ENCODE data around the gene CPNE9. TPM values are rescaled to one million over a fixed set of nuclear protein-coding genes. Genes with fewer than 3 reads are reported as not detected.

Gene CPNE9
- total RNA-seq, 1 donor, result not detected

DNA sequence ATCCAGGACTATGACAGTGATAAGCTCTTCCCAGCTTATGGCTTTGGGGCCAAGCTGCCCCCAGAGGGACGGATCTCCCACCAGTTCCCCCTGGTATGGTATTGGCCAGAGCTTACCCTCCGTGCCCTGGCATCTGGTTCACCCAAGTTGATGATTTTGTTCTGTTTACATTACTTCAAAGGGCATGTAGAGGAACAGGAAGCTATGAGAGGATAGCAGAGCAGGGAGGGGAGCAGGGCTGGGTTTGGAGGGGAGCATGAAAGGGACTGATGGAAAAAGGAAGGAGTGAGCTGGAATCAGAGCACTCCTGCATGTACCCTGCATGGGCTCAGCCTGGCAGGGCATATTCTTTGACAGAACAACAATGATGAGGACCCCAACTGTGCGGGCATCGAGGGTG is 14.5 kb downstream of the CPNE9 start:
- TF ChIP-seq, protein P1, sequence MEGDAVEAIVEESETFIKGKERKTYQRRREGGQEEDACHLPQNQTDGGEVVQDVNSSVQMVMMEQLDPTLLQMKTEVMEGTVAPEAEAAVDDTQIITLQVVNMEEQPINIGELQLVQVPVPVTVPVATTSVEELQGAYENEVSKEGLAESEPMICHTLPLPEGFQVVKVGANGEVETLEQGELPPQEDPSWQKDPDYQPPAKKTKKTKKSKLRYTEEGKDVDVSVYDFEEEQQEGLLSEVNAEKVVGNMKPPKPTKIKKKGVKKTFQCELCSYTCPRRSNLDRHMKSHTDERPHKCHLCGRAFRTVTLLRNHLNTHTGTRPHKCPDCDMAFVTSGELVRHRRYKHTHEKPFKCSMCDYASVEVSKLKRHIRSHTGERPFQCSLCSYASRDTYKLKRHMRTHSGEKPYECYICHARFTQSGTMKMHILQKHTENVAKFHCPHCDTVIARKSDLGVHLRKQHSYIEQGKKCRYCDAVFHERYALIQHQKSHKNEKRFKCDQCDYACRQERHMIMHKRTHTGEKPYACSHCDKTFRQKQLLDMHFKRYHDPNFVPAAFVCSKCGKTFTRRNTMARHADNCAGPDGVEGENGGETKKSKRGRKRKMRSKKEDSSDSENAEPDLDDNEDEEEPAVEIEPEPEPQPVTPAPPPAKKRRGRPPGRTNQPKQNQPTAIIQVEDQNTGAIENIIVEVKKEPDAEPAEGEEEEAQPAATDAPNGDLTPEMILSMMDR (IDR thresholded peaks at IDR 0.05; ENCODE audit: insufficient read depth, low read length), result no peak
- H3K4me3 ChIP-seq (ENCODE audit: low read depth, low read length), result no peak overlapping the region

DNA sequence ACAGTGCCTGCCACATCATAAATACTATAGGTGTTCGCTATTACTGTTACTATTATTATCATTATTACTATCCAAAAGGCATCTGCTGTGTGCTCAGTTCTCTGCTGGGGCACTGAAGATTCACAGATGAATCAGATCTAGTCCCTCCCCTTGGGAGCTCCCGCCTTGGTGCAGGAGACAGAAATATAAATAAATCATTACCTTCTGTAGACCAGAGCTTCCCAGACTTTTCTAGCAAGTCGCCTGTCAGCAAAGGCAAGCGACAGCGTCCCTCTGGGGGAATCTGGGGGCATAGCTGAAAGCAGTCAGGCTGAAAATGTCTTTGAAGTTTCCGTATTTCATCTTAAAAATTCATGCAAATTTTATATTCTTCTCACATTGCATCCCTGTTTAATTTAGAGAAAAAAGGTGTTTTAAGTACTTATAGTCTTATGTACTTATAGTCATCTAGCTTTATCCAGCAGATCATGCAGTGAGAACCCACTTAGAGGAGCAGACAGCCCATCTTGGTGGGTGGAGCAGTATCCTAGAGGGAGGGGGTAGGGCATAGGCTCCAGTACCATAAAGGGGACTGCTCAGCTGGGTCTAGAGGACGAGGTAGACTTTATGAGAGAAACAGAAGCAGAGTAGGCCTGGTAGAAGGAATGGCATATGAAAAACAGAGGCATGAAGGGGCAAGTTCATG is 17.5 kb downstream of the CPNE9 start:
- DNase-seq (ENCODE audit: low read depth), result no peak
- no peak overlapping the region for H3K4me3 ChIP-seq (ENCODE audit: low read depth, low read length)
- TF ChIP-seq, protein P1 (IDR thresholded peaks at IDR 0.05; ENCODE audit: insufficient read depth, low read length), result no peak

More for the DNA sequence above, 14.5 kb downstream of the CPNE9 start:
- no peak for DNase-seq (ENCODE audit: low read depth)

DNA sequence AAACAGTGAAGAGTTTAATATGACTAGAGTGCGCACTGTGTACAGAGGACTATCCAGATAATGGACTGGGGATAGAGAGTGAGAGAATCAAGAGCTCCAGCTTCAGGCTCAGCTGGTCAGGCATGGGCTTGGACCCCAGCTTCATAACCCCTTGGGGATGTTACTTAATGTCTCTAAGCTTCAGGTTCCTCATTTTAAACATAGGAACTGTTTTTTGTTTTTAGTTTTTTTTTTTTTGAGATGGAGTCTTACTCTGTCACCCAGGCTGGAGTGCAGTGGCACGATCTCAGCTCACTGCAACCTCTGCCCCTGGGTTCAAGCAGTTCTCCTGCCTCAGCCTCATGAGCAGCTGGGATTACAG is 18.0 kb downstream of the CPNE9 start:
- TF ChIP-seq, protein P1 (IDR thresholded peaks at IDR 0.05; ENCODE audit: insufficient read depth, low read length), result no peak

DNA sequence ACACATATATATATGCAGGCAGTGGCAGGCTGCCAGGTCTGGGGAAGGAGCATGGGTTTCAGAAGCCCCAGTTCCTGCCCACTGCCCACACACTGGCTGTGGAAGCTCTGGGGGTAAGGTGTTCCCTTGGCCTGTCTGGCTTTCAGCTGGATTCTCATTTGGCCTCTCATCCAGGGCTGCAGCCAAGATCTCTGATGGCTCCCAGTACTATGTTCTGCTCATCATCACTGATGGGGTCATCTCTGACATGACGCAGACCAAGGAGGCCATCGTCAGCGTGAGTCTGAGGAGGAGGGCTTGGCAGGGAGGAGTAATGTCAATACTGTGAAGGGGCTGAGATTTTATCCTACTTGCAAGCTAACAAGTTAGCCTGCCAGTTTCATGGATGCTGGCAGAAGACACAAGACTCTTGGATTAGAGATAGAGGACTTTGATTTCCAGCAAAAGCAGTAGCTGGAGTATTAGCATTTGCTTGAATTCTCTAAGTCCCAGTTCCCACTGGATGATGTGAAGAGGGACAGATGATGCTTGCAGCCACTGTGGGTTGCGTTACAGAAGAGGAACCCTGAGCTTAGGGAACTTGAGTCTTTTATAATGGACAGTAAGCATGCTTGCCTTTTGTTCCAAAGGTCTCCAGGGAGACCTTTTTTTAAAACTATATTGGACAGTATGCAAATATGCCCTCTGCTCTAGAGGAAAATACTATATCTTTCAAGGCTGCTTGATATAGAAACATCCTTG is 22.3 kb downstream of the CPNE9 start:
- no peak for DNase-seq (ENCODE audit: low read depth)
- TF ChIP-seq, protein P1 (IDR thresholded peaks at IDR 0.05; ENCODE audit: insufficient read depth, low read length), result no peak
- no peak overlapping the region for H3K4me3 ChIP-seq (ENCODE audit: low read depth, low read length)

More for the DNA sequence above, 18.0 kb downstream of the CPNE9 start:
- H3K4me3 ChIP-seq (ENCODE audit: low read depth, low read length), result no peak overlapping the region
- DNase-seq (ENCODE audit: low read depth), result no peak

DNA sequence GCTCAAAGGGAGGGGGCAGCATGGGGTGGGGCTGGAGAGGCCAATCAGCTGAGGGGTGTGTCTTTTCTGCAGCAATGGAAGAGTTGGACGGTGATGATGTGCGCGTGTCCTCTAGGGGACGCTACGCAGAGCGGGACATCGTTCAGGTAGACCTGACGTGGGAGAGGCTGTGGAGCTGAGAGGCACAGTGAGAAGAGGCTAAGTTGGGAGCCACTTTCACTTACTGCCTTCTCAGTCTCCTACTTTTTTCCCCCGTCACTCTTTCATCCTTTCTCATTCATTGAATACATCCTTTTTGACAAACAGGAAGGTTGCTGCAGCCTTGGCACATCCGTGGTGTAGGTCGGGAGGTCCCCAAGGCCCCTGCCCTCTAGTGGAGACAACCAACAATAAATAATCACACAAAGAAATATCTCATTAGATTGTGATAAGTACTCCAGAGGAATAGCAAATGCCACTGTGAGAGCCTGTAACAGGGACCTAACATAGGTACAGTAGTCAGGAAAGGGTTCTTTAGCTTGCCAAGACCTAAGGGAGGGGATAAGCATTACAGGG is 23.5 kb downstream of the CPNE9 start:
- DNase-seq (ENCODE audit: low read depth), result no peak
- TF ChIP-seq, protein P1 (IDR thresholded peaks at IDR 0.05; ENCODE audit: insufficient read depth, low read length), result no peak
- H3K4me3 ChIP-seq (ENCODE audit: low read depth, low read length), result no peak overlapping the region

DNA sequence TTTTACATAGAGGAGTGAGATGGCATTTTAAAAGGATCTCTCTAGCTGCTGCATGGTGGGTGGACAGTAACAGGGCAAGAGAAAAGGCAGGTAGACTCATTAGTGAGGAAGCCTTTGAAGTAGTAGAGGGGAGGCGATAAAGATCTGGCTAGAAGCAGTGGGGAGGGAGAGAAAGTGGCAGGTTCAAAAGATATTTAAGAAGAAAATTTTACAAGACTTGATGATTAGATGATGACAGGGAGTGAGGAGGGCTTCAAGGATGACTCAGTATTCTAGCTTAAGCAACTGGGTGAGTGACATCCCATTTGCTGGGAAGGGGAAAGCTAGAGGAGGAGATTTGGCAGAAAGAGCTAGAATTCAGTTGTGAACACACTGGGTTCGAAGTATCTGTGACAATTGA is 24.1 kb downstream of the CPNE9 start:
- TF ChIP-seq, protein P1 (IDR thresholded peaks at IDR 0.05; ENCODE audit: insufficient read depth, low read length), result no peak
- DNase-seq (ENCODE audit: low read depth), result no peak
- H3K4me3 ChIP-seq (ENCODE audit: low read depth, low read length), result no peak overlapping the region

Data from fibroblast of the aortic adventitia (primary cell).